Astrocyte of the cerebellum (primary cell): ENCODE data around the gene ADGRF4.
"Not testable (repeated sequence)": the region's sequence is repeated elsewhere in the genome, so short reads cannot be mapped to it uniquely, and the experiment has no call there.

ENCODE experiments used
- DNase-seq: peaks from one replicate; pipeline ENCODE4 v3.0.0-alpha.2; 2011; ENCODE audit warnings: low read depth
- H3K4me3 ChIP-seq: 2 replicates; pipeline ENCODE4 v1.5.1; 2011; ENCODE audit warnings: mild to moderate bottlenecking, low read depth, low read length, moderate library complexity
- CTCF ChIP-seq: IDR thresholded peaks from 2 replicates; pipeline ENCODE4 v1.5.1; 2012; ENCODE audit warnings: low read length, low read depth, moderate library complexity, mild to moderate bottlenecking; ENCODE audit errors: missing control alignments
- in situ Hi-C: cut with HindIII; loops from 2 replicates; pipeline ENCODE4 v1.10.0; 2017; ENCODE audit warnings: low sequenced_read_pairs

ADGRF4 gene

GRCh38 chr6:47737406-47737805, 39.0 kb downstream of the ADGRF4 start:
- in situ Hi-C loops: no loop called here
- no peak for DNase-seq

GRCh38 chr6:47740714-47741113, 42.3 kb downstream of the ADGRF4 start:
- H3K4me3 ChIP-seq: no peak overlapping the region
- in situ Hi-C loops: no loop called here
- DNase-seq: no peak
- no peak for TF ChIP-seq CTCF

More at GRCh38 chr6:47737406-47737805, 39.0 kb downstream of the ADGRF4 start:
- no peak for TF ChIP-seq CTCF
- H3K4me3 ChIP-seq: no peak overlapping the region

GRCh38 chr6:47741807-47742206, 43.4 kb downstream of the ADGRF4 start:
- TF ChIP-seq CTCF: no peak
- peak; percentile 64 for DNase-seq
- H3K4me3 ChIP-seq: no peak overlapping the region
- in situ Hi-C loops: no loop called here

- no peak overlapping the region for H3K4me3 ChIP-seq
- no peak for TF ChIP-seq CTCF
- in situ Hi-C loops: no loop called here
- DNase-seq: peak; percentile 12
These were observed 45.4 kb downstream of the ADGRF4 start for GRCh38 chr6:47743744-47744143.

GRCh38 chr6:47745269-47745668, 46.9 kb downstream of the ADGRF4 start:
- in situ Hi-C loops, H3K4me3 ChIP-seq, DNase-seq: not testable (repeated sequence)

- TF ChIP-seq CTCF: no peak
- no peak for DNase-seq
- in situ Hi-C loops: no loop called here
- no peak overlapping the region for H3K4me3 ChIP-seq
These were observed 51.4 kb downstream of the ADGRF4 start for GRCh38 chr6:47749757-47750156.

- no peak for DNase-seq
- in situ Hi-C loops: no loop called here
- no peak overlapping the region for H3K4me3 ChIP-seq
- TF ChIP-seq CTCF: no peak
These were observed 54.4 kb downstream of the ADGRF4 start for GRCh38 chr6:47752801-47753200.
